ENCODE data around the gene MFN2.

- TF ChIP-seq CTCF (IDR thresholded peaks at IDR 0.05; ENCODE audit: low read length) (no peak), EZH2 (optimal IDR thresholded peaks at IDR 0.05; ENCODE audit: low read depth, low read length) (no peak)
Observed at GRCh38 chr1:11979851-11980675, at the start of gene MFN2.
